Activated CD8-positive, alpha-beta memory T cell treated with anti-CD3 and anti-CD28 coated beads for 4 hours (primary cell): Measurements from ENCODE around the gene GLRX5.
"Not testable (repeated sequence)": the region's sequence is repeated elsewhere in the genome, so short reads cannot be mapped to it uniquely, and the experiment has no call there.

Experiments
- DNase-seq, 2 donors: peaks; one replicate each; pipeline ENCODE4 v3.0.0-alpha.2; 2020; ENCODE audit warnings: low read depth in 2 of 2

The GLRX5 gene

GRCh38 chr14:95559203-95559602 is 24.4 kb downstream of the GLRX5 start:
- no peak for DNase-seq

GRCh38 chr14:95561001-95561412 is 26.2 kb downstream of the GLRX5 start:
- peak; percentile 60 to 70 for DNase-seq

- no peak for DNase-seq
These were observed 28.2 kb downstream of the GLRX5 start for GRCh38 chr14:95562892-95563685.

GRCh38 chr14:95564060-95564459 is 29.2 kb downstream of the GLRX5 start:
- DNase-seq = no peak

- DNase-seq = no peak
These were observed 34.6 kb downstream of the GLRX5 start for GRCh38 chr14:95569440-95569839.

GRCh38 chr14:95573313-95573712 is 38.5 kb downstream of the GLRX5 start:
- no peak for DNase-seq

- no peak for DNase-seq
These were observed 41.1 kb downstream of the GLRX5 start for GRCh38 chr14:95575840-95576473.

- no peak for DNase-seq
These were observed 42.4 kb downstream of the GLRX5 start for GRCh38 chr14:95577067-95577800.

- no peak for DNase-seq
These were observed 43.0 kb downstream of the GLRX5 start for GRCh38 chr14:95577870-95578269.

GRCh38 chr14:95583836-95584617 is 49.2 kb downstream of the GLRX5 start:
- not testable (repeated sequence) for DNase-seq

- DNase-seq = no peak
These were observed 51.2 kb downstream of the GLRX5 start for GRCh38 chr14:95585953-95586620.

- not testable (repeated sequence) for DNase-seq
These were observed 56.3 kb downstream of the GLRX5 start for GRCh38 chr14:95591182-95591581.
